NCI-H2107 (cell line): ENCODE measurements around the gene SRSF4.
"Not testable (repeated sequence)": the region's sequence is repeated elsewhere in the genome, so short reads cannot be mapped to it uniquely, and the experiment has no call there.

ENCODE experiments used
- DNase-seq: peaks from one replicate; lab custom pipeline; 2025; lab: John Stamatoyannopoulos, UW

SRSF4 gene

DNA sequence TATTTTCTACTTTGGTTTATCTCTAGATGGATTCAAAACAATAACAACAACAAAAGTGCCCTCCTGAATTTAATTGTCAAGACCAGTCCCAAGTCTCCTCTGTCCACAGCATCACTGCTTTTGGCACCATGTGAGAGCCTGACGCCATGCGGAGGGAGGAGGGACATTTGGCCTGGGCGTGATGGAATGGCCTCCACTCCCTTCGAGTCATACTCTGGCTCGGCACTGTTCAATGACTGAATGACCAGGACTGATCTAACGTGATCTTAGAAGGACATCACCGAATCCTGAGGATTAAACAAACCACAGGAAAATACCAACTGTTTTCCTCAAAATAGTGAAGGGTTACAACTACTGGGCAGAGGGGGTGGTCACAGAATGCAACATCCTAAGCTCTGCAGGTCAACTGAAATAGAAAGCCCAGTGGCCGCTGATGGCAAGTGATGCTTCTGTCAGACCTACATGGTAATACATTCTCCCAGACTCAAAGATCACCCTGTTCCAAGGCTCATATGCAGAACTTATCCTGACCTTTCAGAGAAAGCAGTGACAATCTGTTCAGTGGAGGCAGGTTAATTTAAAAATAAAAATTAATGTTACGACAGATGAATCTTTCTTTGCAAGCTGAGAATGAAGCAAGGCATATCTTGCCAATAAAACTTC is 19.1 kb downstream of the SRSF4 start:
- no peak for DNase-seq

- no peak for DNase-seq
Measured at GRCh38 chr1:29162025-29162424, 19.7 kb downstream of the SRSF4 start.

DNA sequence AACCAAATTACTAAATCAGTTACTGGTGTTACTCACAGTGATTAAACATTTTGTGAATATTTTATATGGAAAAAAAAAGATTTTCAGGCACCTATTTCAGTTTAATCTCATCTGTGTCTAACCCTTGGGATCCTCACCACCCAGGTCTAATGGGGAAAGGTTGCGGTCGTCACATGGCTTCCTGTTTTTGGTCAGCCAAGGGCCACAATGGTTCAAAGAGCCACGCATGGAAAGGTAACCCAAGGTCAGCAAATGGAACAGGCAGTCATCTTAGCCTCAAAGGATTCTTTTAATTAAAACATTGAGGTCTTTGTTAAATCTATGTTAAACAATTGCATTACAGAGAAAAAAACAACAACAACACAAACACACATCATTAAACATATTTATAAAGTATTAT is 21.9 kb downstream of the SRSF4 start:
- DNase-seq = no peak

DNA sequence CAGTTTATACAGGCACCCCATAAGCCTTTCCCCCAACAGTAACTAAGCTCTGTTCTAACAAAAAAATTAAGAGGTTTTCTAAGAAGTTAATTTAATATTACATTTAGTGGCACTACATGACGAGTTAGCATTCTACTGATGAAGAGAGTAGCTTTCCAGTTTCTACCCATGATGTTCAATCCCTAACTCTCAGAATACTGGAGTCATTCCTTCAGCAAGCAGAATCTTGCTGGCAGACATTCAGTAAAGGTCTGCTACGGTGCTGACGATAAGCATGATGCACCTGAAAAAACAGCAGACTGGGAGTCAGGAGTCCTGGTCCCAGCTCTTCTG is 24.5 kb downstream of the SRSF4 start:
- no peak for DNase-seq

DNA sequence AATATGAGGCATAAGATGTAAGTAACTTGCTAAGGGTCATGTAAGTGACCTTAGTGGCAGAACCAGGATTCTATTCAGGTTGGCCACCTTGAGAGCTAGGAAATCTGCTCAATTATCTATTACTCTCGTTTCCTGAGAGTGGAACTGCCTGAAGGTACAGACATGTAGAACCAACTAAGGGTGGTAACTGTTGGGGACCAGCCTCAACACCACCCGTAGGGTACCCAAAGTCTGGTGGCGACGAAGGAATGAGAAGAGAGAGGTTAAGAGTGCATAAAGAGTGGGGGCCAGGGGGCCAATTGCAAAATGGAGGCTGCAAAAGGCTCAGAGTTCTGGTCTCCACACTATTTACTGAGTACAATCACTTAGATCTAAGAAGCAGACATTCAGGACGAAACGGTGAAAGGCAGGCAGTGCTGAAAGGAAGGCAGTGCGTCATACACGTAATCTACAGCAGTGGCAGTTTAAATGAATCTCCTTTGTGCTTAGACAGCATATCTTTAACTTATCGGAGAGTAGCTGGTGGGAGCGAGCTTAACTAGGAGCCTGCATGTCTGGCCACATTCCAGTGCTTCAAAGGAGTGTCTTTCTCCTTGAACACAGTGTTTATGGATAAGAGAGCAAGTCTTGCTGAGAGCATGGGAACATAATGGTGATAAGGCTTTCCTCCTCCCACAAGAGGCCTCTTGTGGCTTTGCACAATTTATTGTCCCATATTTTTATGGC is 25.0 kb downstream of the SRSF4 start:
- DNase-seq = no peak

GRCh38 chr1:29152046-29152805 is 29.5 kb downstream of the SRSF4 start:
- DNase-seq = no peak

DNA sequence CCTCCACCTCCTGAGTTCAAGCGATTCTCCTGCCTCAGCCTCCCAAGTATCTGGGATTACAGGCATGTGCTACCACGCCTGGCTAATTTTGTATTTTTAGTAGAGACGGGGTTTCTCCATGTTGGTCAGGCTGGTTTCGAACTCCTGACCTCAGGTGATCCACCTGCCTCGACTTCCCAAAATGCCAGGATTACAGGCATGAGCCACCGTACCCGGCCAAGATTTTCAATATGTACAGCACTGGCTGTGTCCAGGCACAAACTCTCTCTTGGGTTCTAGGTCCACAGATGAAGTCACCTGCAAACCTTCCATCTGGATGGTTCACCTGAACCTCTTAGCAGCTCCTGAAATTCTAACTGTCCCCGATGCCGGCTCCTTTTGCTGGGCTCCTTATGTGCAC is 31.4 kb downstream of the SRSF4 start:
- not testable (repeated sequence) for DNase-seq

DNA sequence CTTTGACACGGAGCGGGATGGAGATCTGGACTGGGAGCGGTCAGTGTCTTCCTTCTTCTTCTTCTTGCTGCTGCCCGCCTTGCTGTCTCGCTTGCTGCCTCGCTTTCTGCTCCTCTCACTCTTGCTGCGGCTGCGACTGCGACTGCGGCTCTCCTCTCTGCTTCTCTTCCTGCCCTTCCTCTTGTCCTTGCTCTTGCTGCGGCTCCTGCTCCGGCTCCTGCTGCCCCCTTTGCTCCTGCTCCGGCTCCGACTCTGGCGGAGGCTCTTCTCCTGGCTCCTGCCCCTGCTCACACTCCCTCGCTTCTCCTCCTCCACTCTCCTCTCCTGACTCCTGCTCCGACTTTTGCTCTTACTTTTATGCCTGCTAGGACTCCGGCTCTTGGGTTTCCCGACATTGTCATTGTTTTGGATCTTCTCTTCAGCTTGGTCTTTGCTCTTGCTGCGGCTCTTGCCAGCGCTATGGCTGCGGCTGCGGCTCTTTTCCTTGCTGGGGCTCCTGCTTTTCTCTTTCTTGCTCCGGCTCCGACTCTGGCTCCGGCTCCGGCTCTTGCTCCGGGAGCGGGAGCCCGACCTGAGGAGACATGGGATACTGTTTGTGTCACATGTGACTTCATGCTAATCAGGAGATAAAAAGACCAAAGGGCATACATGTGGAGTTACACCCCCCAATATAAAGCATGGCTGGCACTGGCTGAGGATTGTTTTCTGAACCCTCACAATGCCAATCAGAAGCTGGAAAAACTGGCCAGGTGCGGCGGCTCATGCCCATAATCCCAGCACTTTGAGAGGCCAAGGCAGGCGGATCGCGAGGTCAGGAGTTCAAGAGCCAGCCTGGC is 32.8 kb downstream of the SRSF4 start:
- no peak for DNase-seq

DNA sequence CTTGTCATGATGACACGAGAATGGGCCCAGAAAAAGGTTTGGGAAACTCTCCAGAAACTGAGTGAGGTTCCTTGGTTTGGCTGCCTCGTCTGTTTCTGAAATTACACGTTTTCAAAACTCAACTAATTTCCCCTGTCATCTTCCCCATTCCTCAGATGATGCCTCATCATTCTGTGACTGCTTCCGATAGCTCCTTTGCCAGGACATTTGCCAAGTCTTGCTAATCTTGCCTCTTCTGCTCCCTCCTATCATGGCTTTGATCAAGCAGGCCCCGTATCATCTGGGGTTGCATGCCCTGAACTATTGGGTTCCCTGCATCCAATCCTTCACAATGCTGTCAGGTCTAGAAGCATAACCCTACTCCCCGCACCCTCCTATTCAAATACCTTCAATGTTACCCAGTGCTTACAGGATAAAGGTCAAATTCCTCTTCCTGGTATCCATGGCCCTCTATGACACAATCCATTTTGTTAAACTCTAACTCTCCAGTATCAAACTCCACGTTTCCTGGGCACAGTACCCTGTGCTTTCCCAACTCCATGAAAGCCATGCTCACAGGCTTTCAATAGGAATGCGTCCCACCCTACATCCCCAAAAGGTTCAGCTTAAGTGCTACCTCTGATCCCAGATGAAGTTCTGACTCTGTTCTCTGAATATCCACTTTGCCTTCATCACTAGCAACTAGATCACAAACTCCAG is 35.8 kb downstream of the SRSF4 start:
- no peak for DNase-seq

- no peak for DNase-seq
Measured at GRCh38 chr1:29144178-29144577, 37.5 kb downstream of the SRSF4 start.

- no peak for DNase-seq
Measured at GRCh38 chr1:29142714-29143113, 39.0 kb downstream of the SRSF4 start.

DNA sequence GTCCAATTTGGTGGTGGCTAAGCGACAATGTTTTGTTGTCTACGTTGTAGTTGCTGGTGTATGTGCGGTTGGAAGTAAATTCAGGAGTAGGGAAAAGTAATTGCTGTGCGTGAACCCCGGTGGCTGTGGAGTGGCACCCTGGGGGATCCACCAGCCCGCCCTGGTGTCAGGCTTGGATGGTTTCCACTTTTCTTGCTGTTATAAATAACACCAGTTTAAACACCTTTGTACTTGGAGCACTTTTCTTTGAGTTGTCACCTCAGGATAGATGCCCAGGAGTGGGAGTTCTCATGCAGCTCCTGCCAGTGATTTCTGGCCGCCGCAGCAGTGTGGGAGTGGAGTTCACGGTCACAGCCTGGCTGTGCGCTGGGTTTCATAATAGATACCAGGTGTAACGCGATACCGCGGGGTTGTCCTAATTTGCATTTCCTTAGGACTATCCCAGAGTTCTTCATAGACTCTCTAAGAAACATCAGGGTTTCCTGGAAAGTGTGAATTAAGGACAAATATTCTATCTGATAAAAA is 45.2 kb downstream of the SRSF4 start:
- no peak for DNase-seq

DNA sequence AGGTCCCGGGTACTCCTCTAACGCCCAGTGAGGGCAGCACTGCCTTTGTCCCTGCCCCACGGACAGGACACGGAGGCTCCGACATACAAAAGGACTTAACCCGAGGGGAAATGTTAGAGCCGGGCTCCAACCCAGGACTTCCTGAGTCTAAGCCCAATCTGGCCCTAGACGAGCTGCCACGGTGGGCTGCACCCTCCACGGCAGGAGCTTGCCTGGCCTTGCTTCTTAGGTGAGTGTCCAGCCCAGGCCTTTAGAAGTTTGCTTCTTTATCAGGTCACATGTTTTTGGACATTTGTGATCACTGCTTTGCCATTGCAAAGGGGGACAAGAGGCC is 47.0 kb downstream of the SRSF4 start:
- DNase-seq = no peak

DNA sequence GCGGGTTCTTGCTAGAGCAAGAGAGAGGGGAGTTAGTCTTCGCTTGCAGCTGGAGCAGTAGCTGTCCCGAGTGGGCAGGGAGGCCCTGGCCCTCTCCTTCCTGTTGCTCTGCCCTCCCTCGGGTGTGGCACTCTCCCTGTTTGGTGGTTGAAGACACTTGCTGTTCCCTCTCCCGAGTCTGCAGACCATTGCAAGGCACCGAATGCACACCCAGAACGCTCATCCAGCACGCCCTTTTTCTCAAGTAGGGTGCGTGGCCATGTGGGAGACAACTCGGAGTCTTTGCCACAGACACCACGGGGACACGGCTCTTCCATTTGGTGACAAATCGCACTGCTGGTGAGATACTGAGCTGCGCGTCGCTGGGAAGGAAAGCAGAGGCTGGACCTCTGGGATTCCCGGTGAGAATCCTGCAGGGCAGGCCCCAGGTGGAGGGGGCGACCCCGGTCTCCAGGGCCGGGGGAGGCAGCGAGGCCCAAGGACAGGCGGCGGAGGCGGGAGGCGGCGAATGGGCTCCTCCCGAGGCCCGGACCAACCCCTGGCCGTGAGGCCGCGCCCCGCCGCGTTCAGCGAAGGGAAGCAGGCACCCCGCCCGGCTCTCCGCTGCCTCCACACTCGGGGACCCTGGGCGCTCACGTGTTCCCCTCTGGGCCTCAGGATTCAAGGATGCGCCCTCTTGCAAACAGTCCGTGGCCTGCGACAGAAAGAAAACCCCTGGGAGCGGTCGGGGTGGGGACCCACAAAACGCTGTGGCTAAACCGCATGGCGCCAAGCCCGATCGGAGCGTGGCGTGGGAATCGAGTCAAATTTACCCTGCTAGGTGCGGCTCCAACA is 47.6 kb downstream of the SRSF4 start:
- no peak for DNase-seq

GRCh38 chr1:29131056-29131455 is 50.6 kb downstream of the SRSF4 start:
- not testable (repeated sequence) for DNase-seq

DNA sequence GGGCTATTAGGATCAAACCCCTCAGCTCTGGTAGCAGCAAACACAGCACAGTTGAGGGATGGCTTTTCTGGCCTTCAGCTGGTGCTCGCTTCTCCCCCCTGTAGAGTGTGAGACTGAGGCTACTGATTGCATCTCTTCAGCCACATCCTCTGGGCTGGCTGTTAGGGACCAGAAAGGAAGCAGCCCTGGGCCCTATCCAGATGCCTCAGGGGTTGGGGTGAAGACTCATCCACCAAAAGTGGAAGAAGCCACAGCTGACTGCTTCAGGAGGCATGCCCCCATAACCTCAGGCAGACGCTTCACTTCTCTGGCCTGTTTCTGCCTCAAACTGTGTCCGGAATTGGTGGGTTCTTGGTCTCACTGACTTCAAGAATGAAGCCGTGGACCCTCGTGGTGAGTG is 51.8 kb downstream of the SRSF4 start:
- no peak for DNase-seq

DNA sequence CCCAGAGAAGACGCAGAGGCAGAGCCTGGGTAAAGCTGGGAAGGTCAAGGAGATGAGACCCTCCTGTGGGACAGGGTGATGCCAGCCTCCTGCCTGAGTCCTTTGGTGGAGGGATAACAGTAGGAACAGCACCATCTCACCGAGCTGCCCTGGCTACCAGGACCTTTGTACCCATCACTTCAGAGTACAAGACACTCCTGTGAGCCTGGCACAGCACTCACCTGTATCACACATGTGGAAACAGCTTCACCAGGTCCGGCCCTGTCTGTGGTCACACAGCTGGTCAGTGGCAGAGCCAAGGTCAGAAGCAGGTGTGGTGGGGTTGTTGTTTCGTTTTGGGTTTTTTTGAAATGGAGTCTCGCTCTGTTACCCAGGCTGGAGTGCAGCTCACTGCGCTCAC is 53.0 kb downstream of the SRSF4 start:
- no peak for DNase-seq

DNA sequence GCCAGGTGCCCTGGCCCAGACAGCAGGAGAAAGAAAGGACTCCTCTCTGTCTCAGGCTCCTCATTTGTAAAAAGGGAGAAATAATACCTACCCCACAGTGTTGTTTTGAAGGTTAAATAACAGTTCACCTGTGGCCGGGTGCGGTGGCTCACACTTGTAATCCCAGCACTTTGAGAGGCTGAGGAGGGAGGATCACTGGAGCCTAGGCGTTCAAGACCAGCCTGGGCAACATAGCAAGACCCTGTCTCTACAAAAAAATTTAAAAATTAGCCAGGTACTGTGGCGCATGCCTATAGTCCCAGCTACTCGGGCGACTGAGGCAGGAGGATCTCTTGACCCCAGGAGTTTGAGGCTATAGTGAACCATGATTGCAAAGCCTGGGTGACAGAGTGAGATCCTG is 55.5 kb downstream of the SRSF4 start:
- no peak for DNase-seq

GRCh38 chr1:29125788-29126187 is 55.9 kb downstream of the SRSF4 start:
- no peak for DNase-seq

GRCh38 chr1:29125237-29125641 is 56.5 kb downstream of the SRSF4 start:
- DNase-seq = no peak
